Stimulated activated CD8-positive, alpha-beta memory T cell treated with anti-CD3 and anti-CD28 coated beads, Interleukin-4, amount 100 ng/mL, for 24 hours (primary cell): ENCODE data around the gene PRMT1.

Experiments
- DNase-seq: peaks from one replicate; pipeline ENCODE4 v3.0.0-alpha.2; 2020; ENCODE audit warnings: low read depth

Gene PRMT1

GRCh38 chr19:49651820-49652550, 25.1 kb upstream of the PRMT1 start:
- no peak for DNase-seq

DNA sequence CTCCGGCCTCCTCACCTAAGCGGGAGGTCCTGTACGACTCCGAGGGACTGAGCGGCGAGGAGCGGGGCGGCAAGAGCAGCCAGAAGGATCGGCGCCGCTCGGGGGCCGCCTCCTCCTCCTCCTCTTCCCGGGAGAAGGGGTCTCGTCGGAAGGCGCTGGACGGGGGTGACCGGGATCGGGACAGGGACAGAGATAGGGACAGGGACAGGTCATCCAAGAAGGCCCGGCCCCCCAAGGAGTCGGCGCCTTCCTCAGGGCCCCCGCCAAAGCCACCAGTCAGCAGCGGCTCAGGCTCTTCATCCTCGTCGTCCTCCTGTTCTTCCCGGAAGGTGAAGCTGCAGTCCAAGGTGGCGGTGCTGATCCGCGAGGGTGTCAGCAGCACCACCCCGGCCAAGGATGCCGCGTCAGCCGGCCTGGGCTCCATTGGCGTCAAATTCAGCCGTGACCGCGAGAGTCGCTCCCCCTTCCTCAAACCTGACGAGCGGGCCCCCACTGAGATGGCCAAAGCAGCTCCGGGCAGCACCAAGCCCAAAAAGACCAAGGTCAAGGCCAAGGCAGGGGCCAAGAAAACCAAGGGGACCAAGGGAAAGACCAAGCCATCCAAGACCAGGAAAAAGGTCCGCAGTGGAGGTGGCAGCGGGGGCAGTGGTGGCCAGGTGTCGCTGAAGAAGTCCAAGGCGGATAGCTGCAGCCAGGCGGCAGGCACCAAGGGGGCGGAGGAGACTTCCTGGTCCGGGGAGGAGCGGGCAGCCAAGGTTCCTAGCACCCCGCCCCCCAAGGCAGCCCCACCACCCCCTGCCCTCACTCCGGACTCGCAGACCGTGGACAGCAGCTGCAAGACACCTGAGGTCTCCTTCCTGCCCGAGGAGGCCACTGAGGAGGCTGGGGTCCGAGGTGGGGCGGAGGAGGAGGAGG, 24.3 kb upstream of the PRMT1 start:
- DNase-seq: no peak

DNA sequence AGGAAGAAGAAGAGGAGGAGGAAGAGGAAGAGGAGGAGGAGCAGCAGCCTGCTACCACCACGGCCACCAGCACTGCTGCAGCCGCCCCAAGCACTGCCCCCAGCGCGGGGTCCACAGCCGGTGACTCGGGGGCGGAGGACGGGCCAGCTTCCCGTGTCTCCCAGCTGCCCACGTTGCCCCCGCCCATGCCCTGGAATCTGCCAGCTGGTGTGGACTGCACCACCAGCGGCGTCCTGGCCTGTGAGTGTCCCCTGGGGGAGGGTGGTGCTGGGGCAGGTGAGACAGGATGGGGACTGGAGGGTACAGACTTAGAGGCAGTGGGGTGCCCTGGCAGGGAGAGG, 23.6 kb upstream of the PRMT1 start:
- DNase-seq: no peak

DNA sequence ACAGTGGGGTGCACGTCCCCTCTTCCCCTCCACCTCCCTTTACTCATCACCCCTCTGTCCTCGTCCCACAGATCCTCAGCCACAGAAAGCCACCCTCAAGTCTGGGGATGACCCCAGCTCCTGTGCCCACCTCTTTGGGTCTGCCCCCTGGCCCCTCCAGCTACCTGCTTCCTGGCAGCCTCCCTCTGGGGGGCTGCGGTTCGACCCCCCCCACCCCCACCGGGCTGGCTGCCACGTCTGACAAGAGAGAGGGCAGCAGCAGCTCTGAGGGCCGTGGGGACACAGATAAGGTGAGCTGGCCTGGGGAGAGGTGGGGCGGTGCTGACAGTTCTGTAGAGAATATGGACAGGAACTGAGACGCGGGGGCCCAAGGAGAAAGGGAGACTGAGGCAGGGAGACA, 22.5 kb upstream of the PRMT1 start:
- no peak for DNase-seq

GRCh38 chr19:49655570-49656455, 21.3 kb upstream of the PRMT1 start:
- DNase-seq: no peak

DNA sequence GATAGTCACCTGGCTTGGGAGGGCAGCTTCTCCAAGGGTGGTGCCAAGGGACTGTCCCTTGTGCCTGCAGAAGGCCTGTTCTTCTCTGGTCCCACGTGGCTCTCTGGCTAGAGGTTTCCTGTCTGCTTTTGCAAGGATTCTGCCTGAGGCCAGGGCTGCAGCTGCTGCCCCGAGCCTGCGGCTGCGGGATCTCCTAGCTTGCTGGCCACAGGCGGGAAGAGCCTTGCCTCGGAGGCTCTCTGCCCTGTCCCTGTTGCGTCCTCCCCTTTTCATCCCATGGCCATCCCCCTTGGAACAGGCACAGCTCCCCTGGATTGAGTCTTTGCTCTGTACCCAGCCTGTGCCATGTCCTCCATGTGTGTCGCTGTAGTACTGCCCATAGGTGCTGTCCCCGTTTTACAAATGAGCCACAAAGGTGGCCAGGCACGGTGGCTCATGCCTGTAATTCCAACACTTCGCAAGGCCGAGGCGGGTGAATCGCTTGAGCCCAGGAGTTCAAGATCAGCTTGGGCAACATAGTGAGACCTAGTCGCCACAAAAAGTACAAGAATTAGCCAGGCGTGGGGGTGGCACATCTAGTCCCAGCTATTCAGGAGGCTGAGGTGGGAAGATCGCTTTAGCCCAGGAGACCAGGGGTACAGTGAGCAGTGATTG, 20.5 kb upstream of the PRMT1 start:
- no peak for DNase-seq

GRCh38 chr19:49657493-49658138, 19.5 kb upstream of the PRMT1 start:
- DNase-seq: no peak

DNA sequence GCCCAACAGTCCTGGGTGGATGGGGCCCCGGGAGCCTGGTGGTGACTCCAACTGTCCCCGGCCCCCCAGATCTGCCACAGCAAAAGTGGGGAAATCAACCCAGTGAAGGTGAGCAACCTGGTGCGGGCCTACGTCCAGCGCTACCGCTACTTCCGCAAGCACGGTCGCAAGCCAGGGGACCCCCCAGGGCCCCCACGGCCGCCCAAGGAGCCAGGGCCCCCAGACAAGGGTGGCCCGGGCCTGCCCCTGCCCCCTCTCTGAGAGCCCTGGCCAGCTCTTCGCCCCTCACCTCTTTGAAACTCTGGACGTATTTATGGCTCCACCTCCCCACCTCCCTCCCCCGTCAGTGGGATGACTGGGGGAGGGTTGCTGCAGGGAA, 18.9 kb upstream of the PRMT1 start:
- no peak for DNase-seq

DNA sequence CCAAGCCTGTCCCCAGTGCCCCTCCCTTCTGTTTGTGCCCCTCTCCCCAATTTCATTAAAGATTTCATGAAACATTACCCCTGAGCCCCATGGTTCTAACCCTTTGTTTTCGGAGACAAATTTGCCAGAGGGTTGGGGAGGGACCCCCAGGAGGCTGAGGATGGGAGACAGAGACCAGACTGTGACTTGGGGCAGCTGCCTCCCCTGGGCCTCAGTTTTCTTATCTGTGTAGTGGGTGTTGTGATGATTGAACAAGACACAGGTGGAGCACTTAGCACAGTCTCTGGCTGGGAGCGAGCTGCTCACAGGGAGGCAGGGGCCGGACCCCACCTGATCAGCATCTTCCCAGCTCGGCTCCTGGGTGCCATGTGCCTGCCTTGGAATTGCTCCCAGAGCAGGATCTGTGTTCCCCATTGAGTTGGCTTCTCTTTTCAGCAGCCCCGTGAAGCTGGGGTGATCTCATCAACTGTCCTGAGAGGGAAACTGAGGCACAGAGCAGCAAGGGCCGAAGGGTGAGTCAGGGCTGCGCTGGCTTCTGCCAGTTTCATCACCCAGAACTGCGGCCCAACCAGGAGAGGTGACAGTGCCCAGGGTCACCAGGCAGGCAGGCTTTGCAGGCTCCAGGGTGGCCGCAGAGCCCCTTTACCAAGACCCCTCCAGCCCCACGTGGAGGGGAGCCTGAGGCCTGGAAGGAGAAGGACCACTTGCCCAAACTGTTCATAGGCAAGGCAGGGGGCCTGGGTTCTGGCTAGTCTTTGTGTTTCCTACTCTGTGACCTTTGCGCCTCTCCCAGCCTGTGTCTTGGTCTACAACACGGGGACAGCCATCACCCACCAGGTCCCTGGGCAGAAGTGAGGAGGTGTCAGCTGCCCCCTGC, 18.3 kb upstream of the PRMT1 start:
- DNase-seq: no peak

GRCh38 chr19:49660338-49660961, 16.6 kb upstream of the PRMT1 start:
- no peak for DNase-seq

- DNase-seq: no peak
Observed at GRCh38 chr19:49662011-49662410, 15.1 kb upstream of the PRMT1 start.

DNA sequence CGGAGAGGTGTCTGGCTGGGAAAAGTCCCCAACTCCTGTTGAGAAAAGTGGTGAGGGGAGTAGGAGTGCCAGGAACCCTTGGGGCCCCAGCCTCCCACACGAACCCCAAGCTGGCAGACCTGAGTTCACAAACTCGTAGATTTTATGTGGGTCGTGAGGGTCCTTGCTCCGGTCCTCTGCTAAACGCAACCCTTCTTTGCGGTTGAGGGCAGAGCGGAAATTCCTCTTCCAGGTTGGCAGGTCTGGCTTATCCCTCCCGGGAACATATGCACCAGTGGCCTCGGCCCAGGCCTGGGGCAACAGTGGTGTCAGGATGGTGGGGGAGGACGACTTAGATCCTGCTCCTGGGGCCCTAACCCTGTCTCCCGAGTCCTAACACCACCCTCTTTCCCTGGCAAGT, 13.8 kb upstream of the PRMT1 start:
- DNase-seq: no peak

GRCh38 chr19:49664171-49665035, 12.7 kb upstream of the PRMT1 start:
- DNase-seq: peak; percentile 87

- DNase-seq: no peak
Observed at GRCh38 chr19:49665036-49665350, 12.1 kb upstream of the PRMT1 start.

DNA sequence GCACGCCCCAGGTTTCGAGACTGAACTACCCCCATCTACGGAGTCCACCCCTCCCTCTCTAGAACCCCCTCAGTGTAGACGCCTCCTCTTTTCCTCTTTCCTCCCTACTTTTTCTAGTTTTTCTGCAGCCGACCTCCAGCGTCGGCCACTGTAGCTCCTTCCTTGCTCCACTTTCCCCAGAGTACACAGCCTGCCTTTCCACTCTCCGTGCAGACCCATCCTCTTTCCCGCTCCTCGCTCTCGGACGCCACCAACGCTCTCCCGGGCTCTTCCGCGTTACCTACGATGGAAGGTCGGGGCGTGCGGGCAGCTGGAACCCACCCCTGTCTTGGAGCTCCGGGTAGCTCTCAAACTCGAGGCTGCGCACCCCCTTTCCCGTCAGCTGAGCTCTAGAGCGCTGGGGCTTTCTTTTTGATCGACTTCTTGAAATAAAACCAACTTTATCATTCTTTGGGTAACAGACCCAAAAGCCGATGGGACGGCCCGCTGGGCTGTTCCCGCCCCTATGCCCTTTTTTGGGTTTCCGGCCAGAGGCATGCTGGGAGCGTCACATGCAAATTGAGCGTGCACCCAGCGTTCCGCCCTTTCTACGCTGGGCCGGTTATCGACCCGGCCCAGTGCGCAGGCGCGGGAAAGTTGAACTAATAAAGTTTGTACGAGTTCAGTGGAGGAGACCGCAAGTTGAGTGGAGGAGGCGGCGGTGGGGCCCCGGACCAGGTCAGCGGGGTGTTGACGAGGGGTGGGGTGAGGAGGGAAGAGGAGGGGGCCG, 11.5 kb upstream of the PRMT1 start, which contains the start of the genes BCL2L12 and IRF3:
Gene BCL2L12 (plus strand): TSS at position 583 of the 769 bp plus-strand sequence. CDS start 760 bp downstream, outside the sequence.
Gene IRF3 (minus strand): TSS at position 507 of the 769 bp plus-strand sequence. CDS start 1,019 bp downstream, outside the sequence.
- DNase-seq: peak; percentile 97

DNA sequence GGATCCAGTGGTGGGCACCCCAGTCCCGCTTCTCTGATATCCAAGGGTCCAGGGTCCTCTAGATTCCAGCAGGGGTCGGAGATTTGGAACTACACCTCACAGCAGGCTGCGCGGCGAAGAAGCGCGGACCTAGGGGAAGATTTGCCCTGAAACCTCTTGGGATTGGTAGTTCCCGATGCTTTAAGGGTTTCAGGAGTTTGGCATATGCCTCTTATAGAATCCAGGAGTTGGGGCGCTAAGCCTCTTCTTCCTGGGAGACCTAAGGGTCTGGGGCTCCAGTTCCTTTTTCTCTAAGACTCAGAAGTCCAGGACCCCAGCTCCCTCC, 11.0 kb upstream of the PRMT1 start:
- DNase-seq: no peak

DNA sequence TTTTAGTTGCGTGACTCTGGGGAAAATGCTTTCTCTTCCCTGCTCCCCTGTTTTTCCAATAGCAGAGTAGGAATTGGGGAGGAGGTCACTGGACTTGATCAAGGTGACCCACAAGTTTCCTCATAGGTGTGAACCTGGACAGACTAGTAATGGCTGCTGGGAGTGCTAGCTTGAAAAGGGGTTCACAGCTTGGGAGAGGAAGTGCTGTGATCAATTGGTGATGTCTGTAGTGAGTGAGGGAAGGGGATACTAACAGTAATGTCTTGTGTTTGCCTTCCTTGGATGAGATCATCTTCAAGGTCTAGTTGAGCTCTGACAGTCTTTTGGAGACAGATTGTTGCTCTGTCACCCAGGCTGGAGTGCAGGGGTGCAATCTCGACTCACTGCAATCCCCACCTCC, 9.6 kb upstream of the PRMT1 start:
- DNase-seq: no peak

- no peak for DNase-seq
Observed at GRCh38 chr19:49669516-49669915, 7.6 kb upstream of the PRMT1 start.
